Stomach (tissue), 9 donors: ENCODE results near the gene EAF1. TPM values are rescaled to one million over a fixed set of nuclear protein-coding genes. Genes with fewer than 3 reads are reported as not detected.

Experiments used
- DNase-seq, 2 donors: peaks; one replicate each; pipeline versions ENCODE4 v3.0.0 to v3.0.0-alpha.2; 2013 to 2019
- H3K27ac ChIP-seq, 5 donors: fragments of 200-600 bp in 4 of 5; sonication (generic) in 4 of 5; one replicate each; pipeline ENCODE4 v1.5.1; 2013 to 2019; ENCODE audit warnings: mild to moderate bottlenecking in 1 of 5, moderate library complexity in 1 of 5
- H3K27me3 ChIP-seq, 3 donors: fragments of 200-600 bp; sonication (generic); one replicate each; pipeline ENCODE4 v1.5.1; 2017 to 2019; ENCODE audit warnings: mixed run types in 1 of 3
- H3K36me3 ChIP-seq, 4 donors: fragments of 200-600 bp; sonication (generic); 1 replicate in 3 of 4; 2 replicates in 1 of 4; pipeline ENCODE4 v1.5.1; 2016 to 2019
- H3K4me1 ChIP-seq, 4 donors: fragments of 200-600 bp; sonication (generic); one replicate each; pipeline ENCODE4 v1.5.1; 2016 to 2019
- H3K4me3 ChIP-seq, 4 donors: fragments of 200-600 bp; sonication (generic) in 3 of 4; one replicate each; pipeline ENCODE4 v1.5.1; 2016 to 2019; ENCODE audit warnings: mild to moderate bottlenecking in 1 of 4
- H3K9me3 ChIP-seq, 4 donors: fragments of 200-600 bp; sonication (generic); one replicate each; pipeline ENCODE4 v1.5.1; 2016 to 2019
- EP300 ChIP-seq: sonication (generic); formaldehyde crosslinking; IDR thresholded peaks from one replicate; pipeline ENCODE4 v1.6.1; 2017; ENCODE audit warnings: antibody characterized with exemption
- POLR2A ChIP-seq, 4 donors: fragments of 450-650 bp; IDR thresholded peaks; one replicate each; pipeline ENCODE4 v1.6.1; 2016; ENCODE audit warnings: antibody characterized with exemption in 4 of 4, control low read depth in 2 of 4, mild to moderate bottlenecking in 1 of 4, moderate library complexity in 1 of 4
- POLR2AphosphoS5 ChIP-seq, 3 donors: sonication (generic); formaldehyde crosslinking; IDR thresholded peaks; one replicate each; pipeline ENCODE4 v1.6.1; 2016; ENCODE audit warnings: antibody characterized with exemption in 3 of 3
- WGBS, 5 donors: extraction: QIAGEN DNeasy Blood & Tissue Kit in 3 of 5; methylation state at CpG; one replicate each; pipeline versions ENCODE4 v1.1.5 to v1.1.7; 2013 to 2018; 5-methylcytosine and 5-hydroxymethylcytosine counted together
- intact Hi-C: fragments of 100-400 bp; cut with DNase I; formaldehyde crosslinking; loops from one replicate; pipeline ENCODE4 v1.15.1; 2023; ENCODE audit warnings: low total_unique reads
- polyA plus RNA-seq, 3 donors: library from polyadenylated mRNA; stranded (reverse); fragments of 200-250 nt; gene quantifications; one replicate each; pipeline ENCODE4 v1.2.3, GENCODE V29; 2013
- total RNA-seq, 5 donors: library from RNA; depleted of rRNA; stranded (reverse); fragments of >200 nt; gene quantifications; one replicate each; pipeline versions ENCODE4 v1.1.0 to v1.2.3, GENCODE V29; 2014 to 2016
- TF ChIP-seq, protein P1 (sequence below), 7 experiments: fragments of 450-650 bp in 4 of 7; fragments of 200-600 bp in 3 of 7; sonication (generic) in 3 of 7; IDR thresholded peaks; one replicate each; pipeline ENCODE4 v1.5.1; 2016 to 2019; ENCODE audit warnings: antibody characterized with exemption in 7 of 7, control low read depth in 2 of 7, mild to moderate bottlenecking in 1 of 7
- donor health status: healthy with polysubstance abuse.
- donor health status: Bipolar disorder and iron deficiency.
- donor health status: healthy.

Gene EAF1
- total and polyA plus RNA-seq, 8 donors: 1.8 to 62.9 (median 15.9) TPM

DNA sequence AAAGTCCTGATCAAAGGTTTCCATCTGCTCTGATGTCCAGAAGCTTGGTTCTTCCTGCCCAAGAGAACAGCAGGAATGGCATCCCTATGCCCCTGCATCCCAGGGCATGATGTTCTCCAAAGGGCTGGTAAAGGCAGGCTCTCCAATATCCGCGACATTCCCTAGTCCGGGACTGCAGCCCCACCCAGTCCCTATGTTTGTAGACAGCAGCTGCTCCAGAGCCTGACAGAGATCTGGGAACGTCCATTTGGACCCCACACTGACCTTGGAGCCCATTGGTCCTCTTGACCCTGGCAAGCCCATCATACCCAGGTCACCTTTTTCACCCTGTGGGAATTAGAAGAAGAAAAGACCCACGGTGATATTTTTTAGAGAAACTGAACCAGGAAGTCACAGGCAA lies 47.8 kb downstream of the EAF1 start:
- no peaks in the 10 kb centered on the region for H3K27me3 ChIP-seq
- H3K4me1 ChIP-seq: peaks cover 0 to 10% (median 0%) of the 10 kb centered on the region in 4 donors
- no peak overlapping the region for H3K27ac ChIP-seq
- 47 to 89% (median 53%) methylated on average over 4 to 5 of the region's 5 CpGs for WGBS, 5 donors
- H3K36me3 ChIP-seq: peaks cover 0 to 5% (median 0%) of the 10 kb centered on the region in 4 donors
- no peak overlapping the region for H3K4me3 ChIP-seq
- intact Hi-C loops: no loop called here
- H3K9me3 ChIP-seq: no peaks in the 10 kb centered on the region
- DNase-seq: no peak
- TF ChIP-seq, protein P1, sequence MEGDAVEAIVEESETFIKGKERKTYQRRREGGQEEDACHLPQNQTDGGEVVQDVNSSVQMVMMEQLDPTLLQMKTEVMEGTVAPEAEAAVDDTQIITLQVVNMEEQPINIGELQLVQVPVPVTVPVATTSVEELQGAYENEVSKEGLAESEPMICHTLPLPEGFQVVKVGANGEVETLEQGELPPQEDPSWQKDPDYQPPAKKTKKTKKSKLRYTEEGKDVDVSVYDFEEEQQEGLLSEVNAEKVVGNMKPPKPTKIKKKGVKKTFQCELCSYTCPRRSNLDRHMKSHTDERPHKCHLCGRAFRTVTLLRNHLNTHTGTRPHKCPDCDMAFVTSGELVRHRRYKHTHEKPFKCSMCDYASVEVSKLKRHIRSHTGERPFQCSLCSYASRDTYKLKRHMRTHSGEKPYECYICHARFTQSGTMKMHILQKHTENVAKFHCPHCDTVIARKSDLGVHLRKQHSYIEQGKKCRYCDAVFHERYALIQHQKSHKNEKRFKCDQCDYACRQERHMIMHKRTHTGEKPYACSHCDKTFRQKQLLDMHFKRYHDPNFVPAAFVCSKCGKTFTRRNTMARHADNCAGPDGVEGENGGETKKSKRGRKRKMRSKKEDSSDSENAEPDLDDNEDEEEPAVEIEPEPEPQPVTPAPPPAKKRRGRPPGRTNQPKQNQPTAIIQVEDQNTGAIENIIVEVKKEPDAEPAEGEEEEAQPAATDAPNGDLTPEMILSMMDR (IDR thresholded peaks at IDR 0.05): no peak
- TF ChIP-seq POLR2AphosphoS5 (IDR thresholded peaks at IDR 0.05) (no peak), EP300 (no peak), POLR2A (IDR thresholded peaks at IDR 0.05) (no peak)

DNA sequence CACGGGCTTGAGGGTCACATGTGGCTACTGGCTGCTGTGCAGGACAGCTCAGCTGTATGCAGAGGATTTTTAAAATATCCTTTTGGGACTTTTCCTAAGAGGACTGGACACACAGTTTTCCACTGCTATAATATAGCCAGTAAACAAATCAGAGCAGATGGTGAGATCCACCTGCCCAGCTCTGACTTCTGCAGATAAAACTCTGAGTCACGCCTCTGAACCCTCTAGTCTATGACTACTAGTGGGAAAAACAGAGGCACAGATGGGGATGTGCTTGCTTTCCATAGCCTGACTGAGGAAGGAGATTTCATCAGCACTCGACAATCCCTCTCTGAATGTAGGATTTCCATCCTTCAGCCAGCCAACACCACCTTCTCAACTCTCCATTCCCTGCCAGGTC lies 49.0 kb downstream of the EAF1 start:
- Histone ChIP-seq H3K9me3 (no peaks in the 10 kb centered on the region), H3K4me3 (no peak overlapping the region), H3K27me3 (no peaks in the 10 kb centered on the region), H3K36me3 (no peaks in the 10 kb centered on the region), H3K4me1 (peaks cover 0 to 10% (median 0%) of the 10 kb centered on the region in 4 donors), H3K27ac (no peak overlapping the region)
- intact Hi-C loops: no loop called here
- WGBS, 5 donors: 63 to 82% (median 79%) methylated on average over 3 of the region's 3 CpGs
- TF ChIP-seq, protein P1 (IDR thresholded peaks at IDR 0.05): no peak
- TF ChIP-seq EP300 (no peak), POLR2A (IDR thresholded peaks at IDR 0.05) (no peak), POLR2AphosphoS5 (IDR thresholded peaks at IDR 0.05) (no peak)
- DNase-seq: no peak

DNA sequence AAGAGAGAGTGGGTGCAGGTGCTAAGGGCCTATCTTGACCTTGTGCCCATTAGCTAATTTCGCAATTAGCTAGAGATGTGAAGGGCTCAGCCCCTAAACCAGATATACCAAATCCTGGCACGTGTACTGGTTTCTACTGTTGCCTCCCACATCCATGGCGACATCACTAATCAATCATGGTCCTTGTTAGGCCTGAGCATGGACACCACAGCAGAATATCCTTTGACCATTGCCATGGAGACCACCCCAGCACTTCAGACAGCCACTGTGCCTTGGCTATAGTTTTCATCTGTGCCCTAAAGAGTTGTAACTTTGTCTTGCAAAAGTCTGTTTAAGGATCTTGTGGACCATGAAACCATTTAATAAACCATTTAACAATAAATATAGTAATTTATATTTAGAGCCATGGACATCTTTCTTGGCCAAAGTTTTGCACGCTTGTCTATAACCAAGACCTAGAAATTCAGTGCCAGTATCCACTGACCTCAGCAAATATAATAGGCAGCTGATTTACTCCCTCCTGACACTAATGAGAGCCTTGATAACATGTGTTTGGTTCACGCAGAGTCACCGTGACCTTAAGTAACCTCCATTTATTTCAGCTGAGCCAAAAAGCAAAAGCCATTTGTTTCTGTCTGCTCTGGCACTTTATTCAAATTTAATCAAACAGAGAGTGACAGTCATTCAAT lies 50.7 kb downstream of the EAF1 start:
- no peaks in the 10 kb centered on the region for H3K27me3 ChIP-seq
- TF ChIP-seq POLR2A (IDR thresholded peaks at IDR 0.05) (no peak), POLR2AphosphoS5 (IDR thresholded peaks at IDR 0.05) (no peak), EP300 (no peak)
- TF ChIP-seq, protein P1 (IDR thresholded peaks at IDR 0.05): no peak
- intact Hi-C loops: no loop called here
- peak in 1 of 2 donors; percentile 14 for DNase-seq
- peaks cover 0 to 10% (median 0%) of the 10 kb centered on the region in 4 donors for H3K4me1 ChIP-seq
- H3K9me3 ChIP-seq: no peaks in the 10 kb centered on the region
- no peak overlapping the region for H3K4me3 ChIP-seq
- H3K36me3 ChIP-seq: no peaks in the 10 kb centered on the region
- 52 to 69% (median 59%) methylated on average over 6 of the region's 6 CpGs for WGBS, 5 donors
- no peak overlapping the region for H3K27ac ChIP-seq

DNA sequence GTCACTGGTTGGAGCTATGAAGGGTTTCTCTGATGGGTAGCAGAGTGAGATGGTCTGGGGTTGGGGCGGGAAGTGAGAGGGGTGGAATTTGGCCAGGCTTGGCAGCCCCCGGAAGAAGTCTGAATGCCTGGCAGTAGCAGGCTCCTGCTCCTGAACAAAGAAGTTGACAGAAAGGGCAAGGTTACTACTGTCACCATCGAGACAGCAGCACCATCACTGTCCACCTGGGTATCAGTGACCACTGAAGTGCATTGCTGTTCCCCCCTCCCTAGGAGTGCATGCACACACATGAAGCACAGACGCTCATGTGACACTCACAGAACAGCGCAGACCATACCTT lies 51.2 kb downstream of the EAF1 start:
- no peaks in the 10 kb centered on the region for H3K9me3 ChIP-seq
- no peak overlapping the region for H3K4me3 ChIP-seq
- H3K4me1 ChIP-seq: peaks cover 0 to 10% (median 0%) of the 10 kb centered on the region in 4 donors
- no peaks in the 10 kb centered on the region for H3K27me3 ChIP-seq
- DNase-seq: no peak
- 70 to 87% (median 81%) methylated on average over 5 of the region's 5 CpGs for WGBS, 5 donors
- no peak overlapping the region for H3K27ac ChIP-seq
- TF ChIP-seq POLR2A (IDR thresholded peaks at IDR 0.05) (no peak), POLR2AphosphoS5 (IDR thresholded peaks at IDR 0.05) (no peak), EP300 (no peak)
- TF ChIP-seq, protein P1 (IDR thresholded peaks at IDR 0.05): no peak
- intact Hi-C loops: no loop called here
- no peaks in the 10 kb centered on the region for H3K36me3 ChIP-seq
